T-helper 2 cell treated with Interferon-gamma antibody and Interleukin-4, amounts not matched to agents 5 μg/mL and 100 μg/mL, for 36 hours (primary cell): ENCODE measurements around the gene SRI.
"Not testable (repeated sequence)": the region's sequence is repeated elsewhere in the genome, so short reads cannot be mapped to it uniquely, and the experiment has no call there.

Source experiments
- DNase-seq: peaks from one replicate; pipeline ENCODE4 v3.0.0; 2021; ENCODE audit warnings: low spot score
- H3K27ac Mint-ChIP-seq: one replicate; pipeline ENCODE4 v1.8.0; 2021; ENCODE audit warnings: mild to moderate bottlenecking, mixed read lengths
- H3K27me3 Mint-ChIP-seq: one replicate; pipeline ENCODE4 v1.8.0; 2021; ENCODE audit warnings: low read depth, mixed read lengths
- H3K36me3 Mint-ChIP-seq: one replicate; pipeline ENCODE4 v1.8.0; 2021; ENCODE audit warnings: low read depth, mixed read lengths
- H3K4me1 Mint-ChIP-seq: one replicate; pipeline ENCODE4 v1.8.0; 2021; ENCODE audit warnings: low read depth, mixed read lengths
- H3K4me3 Mint-ChIP-seq: one replicate; pipeline ENCODE4 v1.8.0; 2022; ENCODE audit warnings: mild to moderate bottlenecking, moderate library complexity, mixed read lengths
- H3K9me3 Mint-ChIP-seq: one replicate; pipeline ENCODE4 v1.8.0; 2021; ENCODE audit warnings: mixed read lengths

The SRI gene

GRCh38 chr7:88185650-88186049 is 34.2 kb downstream of the SRI start:
- Mint-ChIP-seq H3K27ac (no peak overlapping the region), H3K4me3 (no peak overlapping the region), H3K4me1 (peaks cover 3% of the 10 kb centered on the region), H3K36me3 (no peaks in the 10 kb centered on the region), H3K9me3 (no peaks in the 10 kb centered on the region), H3K27me3 (no peaks in the 10 kb centered on the region)
- DNase-seq, result no peak

GRCh38 chr7:88184848-88185304 is 35.0 kb downstream of the SRI start:
- Mint-ChIP-seq H3K9me3 (no peaks in the 10 kb centered on the region), H3K4me1 (peaks cover 3% of the 10 kb centered on the region), H3K27ac (no peak overlapping the region), H3K27me3 (no peaks in the 10 kb centered on the region), H3K36me3 (no peaks in the 10 kb centered on the region), H3K4me3 (no peak overlapping the region)
- peak; percentile 38 for DNase-seq

- Mint-ChIP-seq H3K4me3 (no peak overlapping the region), H3K27ac (no peak overlapping the region), H3K9me3 (no peaks in the 10 kb centered on the region), H3K4me1 (peaks cover 3% of the 10 kb centered on the region), H3K27me3 (no peaks in the 10 kb centered on the region), H3K36me3 (no peaks in the 10 kb centered on the region)
- DNase-seq, result no peak
These were observed 36.8 kb downstream of the SRI start for GRCh38 chr7:88183051-88183450.

- Mint-ChIP-seq H3K27ac (no peak overlapping the region), H3K4me3 (no peak overlapping the region), H3K27me3 (no peaks in the 10 kb centered on the region), H3K9me3 (no peaks in the 10 kb centered on the region), H3K36me3 (no peaks in the 10 kb centered on the region), H3K4me1 (no peaks in the 10 kb centered on the region)
- no peak for DNase-seq
These were observed 43.6 kb downstream of the SRI start for GRCh38 chr7:88176190-88176589.

- H3K4me3 Mint-ChIP-seq, result no peak overlapping the region
These were observed 47.0 kb downstream of the SRI start for GRCh38 chr7:88172842-88173241.

GRCh38 chr7:88169717-88170320 is 50.0 kb downstream of the SRI start:
- H3K27ac Mint-ChIP-seq, result no peak overlapping the region
- H3K27me3 Mint-ChIP-seq, result no peaks in the 10 kb centered on the region
- H3K4me1 Mint-ChIP-seq, result no peaks in the 10 kb centered on the region
- H3K4me3 Mint-ChIP-seq, result no peak overlapping the region
- DNase-seq, result no peak
- H3K36me3 Mint-ChIP-seq, result no peaks in the 10 kb centered on the region
- H3K9me3 Mint-ChIP-seq, result no peaks in the 10 kb centered on the region

More at GRCh38 chr7:88172842-88173241, 47.0 kb downstream of the SRI start:
- DNase-seq, result no peak
- H3K27ac Mint-ChIP-seq, result no peak overlapping the region
- H3K4me1 Mint-ChIP-seq, result no peaks in the 10 kb centered on the region
- H3K27me3 Mint-ChIP-seq, result no peaks in the 10 kb centered on the region
- H3K36me3 Mint-ChIP-seq, result no peaks in the 10 kb centered on the region
- no peaks in the 10 kb centered on the region for H3K9me3 Mint-ChIP-seq

GRCh38 chr7:88167721-88168120 is 52.1 kb downstream of the SRI start:
- Mint-ChIP-seq H3K4me1 (no peaks in the 10 kb centered on the region), H3K4me3 (no peak overlapping the region), H3K27me3 (no peaks in the 10 kb centered on the region), H3K36me3 (no peaks in the 10 kb centered on the region), H3K9me3 (no peaks in the 10 kb centered on the region), H3K27ac (no peak overlapping the region)
- no peak for DNase-seq

GRCh38 chr7:88167223-88167622 is 52.6 kb downstream of the SRI start:
- no peak overlapping the region for H3K4me3 Mint-ChIP-seq
- H3K9me3 Mint-ChIP-seq, result no peaks in the 10 kb centered on the region
- no peaks in the 10 kb centered on the region for H3K36me3 Mint-ChIP-seq
- no peaks in the 10 kb centered on the region for H3K4me1 Mint-ChIP-seq
- H3K27me3 Mint-ChIP-seq, result no peaks in the 10 kb centered on the region
- DNase-seq, result no peak
- H3K27ac Mint-ChIP-seq, result no peak overlapping the region

- no peaks in the 10 kb centered on the region for H3K27me3 Mint-ChIP-seq
- H3K27ac Mint-ChIP-seq, result no peak overlapping the region
- DNase-seq, result no peak
- H3K36me3 Mint-ChIP-seq, result no peaks in the 10 kb centered on the region
- H3K9me3 Mint-ChIP-seq, result no peaks in the 10 kb centered on the region
- H3K4me1 Mint-ChIP-seq, result no peaks in the 10 kb centered on the region
- H3K4me3 Mint-ChIP-seq, result no peak overlapping the region
These were observed 54.1 kb downstream of the SRI start for GRCh38 chr7:88165697-88166096.

- not testable (repeated sequence) for H3K27me3 Mint-ChIP-seq, H3K27ac Mint-ChIP-seq, DNase-seq, H3K4me3 Mint-ChIP-seq, H3K4me1 Mint-ChIP-seq, H3K36me3 Mint-ChIP-seq
- H3K9me3 Mint-ChIP-seq, result peaks cover 14% of the 10 kb centered on the region
These were observed 60.1 kb downstream of the SRI start for GRCh38 chr7:88159741-88160140.

- H3K27me3 Mint-ChIP-seq, result no peaks in the 10 kb centered on the region
These were observed 63.5 kb downstream of the SRI start for GRCh38 chr7:88156356-88156755.

GRCh38 chr7:88155756-88156155 is 64.1 kb downstream of the SRI start:
- Mint-ChIP-seq H3K4me3 (no peak overlapping the region), H3K4me1 (no peaks in the 10 kb centered on the region), H3K27ac (no peak overlapping the region), H3K27me3 (no peaks in the 10 kb centered on the region), H3K9me3 (peaks cover 14% of the 10 kb centered on the region), H3K36me3 (no peaks in the 10 kb centered on the region)
- no peak for DNase-seq

More at GRCh38 chr7:88156356-88156755, 63.5 kb downstream of the SRI start:
- Mint-ChIP-seq H3K36me3 (no peaks in the 10 kb centered on the region), H3K9me3 (peaks cover 14% of the 10 kb centered on the region), H3K4me1 (no peaks in the 10 kb centered on the region), H3K27ac (no peak overlapping the region), H3K4me3 (no peak overlapping the region)
- DNase-seq, result no peak
